Parathyroid adenoma (tissue), 2 donors: ENCODE measurements around the gene CAPN6.
A peak's percentile ranks its signal among the peaks of the same experiment; 100 is the strongest.

Experiments
- H2AFZ ChIP-seq: fragments of 300-600 bp; sonication (generic); one replicate; pipeline ENCODE4 v1.7.0; 2017; ENCODE audit warnings: antibody characterized with exemption, mild to moderate bottlenecking
- H3K27ac ChIP-seq: fragments of 300-600 bp; sonication (generic); one replicate; pipeline ENCODE4 v1.7.0; 2017
- H3K27me3 ChIP-seq: fragments of 300-600 bp; sonication (generic); one replicate; pipeline ENCODE4 v1.7.0; 2017; ENCODE audit warnings: low read length; ENCODE audit not compliant: control insufficient read depth, insufficient read depth
- H3K36me3 ChIP-seq: fragments of 300-600 bp; sonication (generic); one replicate; pipeline ENCODE4 v1.7.0; 2017; ENCODE audit warnings: low read length; ENCODE audit not compliant: control insufficient read depth, insufficient read depth
- H3K4me1 ChIP-seq: fragments of 300-600 bp; sonication (generic); one replicate; pipeline ENCODE4 v1.7.0; 2017; ENCODE audit warnings: control low read depth
- H3K4me2 ChIP-seq: fragments of 300-600 bp; sonication (generic); one replicate; pipeline ENCODE4 v1.7.0; 2017; ENCODE audit warnings: low read length
- H3K4me3 ChIP-seq: fragments of 300-600 bp; sonication (generic); one replicate; pipeline ENCODE4 v1.7.0; 2017; ENCODE audit warnings: low read depth, low read length
- H3K79me2 ChIP-seq: fragments of 300-600 bp; sonication (generic); one replicate; pipeline ENCODE4 v1.7.0; 2017; ENCODE audit warnings: control low read depth
- H3K9ac ChIP-seq: fragments of 300-600 bp; sonication (generic); one replicate; pipeline ENCODE4 v1.7.0; 2017; ENCODE audit warnings: mild to moderate bottlenecking
- H3K9me3 ChIP-seq: fragments of 300-600 bp; sonication (generic); one replicate; pipeline ENCODE4 v1.7.0; 2017; ENCODE audit warnings: low read length; ENCODE audit not compliant: control insufficient read depth
- TF ChIP-seq, protein P1 (sequence below): fragments of 300-600 bp; sonication (generic); IDR thresholded peaks from one replicate; pipeline ENCODE4 v1.7.0; 2017; ENCODE audit warnings: antibody characterized with exemption, mild to moderate bottlenecking
- donor health status: primary hyperparathyroidism.

Gene CAPN6

DNA sequence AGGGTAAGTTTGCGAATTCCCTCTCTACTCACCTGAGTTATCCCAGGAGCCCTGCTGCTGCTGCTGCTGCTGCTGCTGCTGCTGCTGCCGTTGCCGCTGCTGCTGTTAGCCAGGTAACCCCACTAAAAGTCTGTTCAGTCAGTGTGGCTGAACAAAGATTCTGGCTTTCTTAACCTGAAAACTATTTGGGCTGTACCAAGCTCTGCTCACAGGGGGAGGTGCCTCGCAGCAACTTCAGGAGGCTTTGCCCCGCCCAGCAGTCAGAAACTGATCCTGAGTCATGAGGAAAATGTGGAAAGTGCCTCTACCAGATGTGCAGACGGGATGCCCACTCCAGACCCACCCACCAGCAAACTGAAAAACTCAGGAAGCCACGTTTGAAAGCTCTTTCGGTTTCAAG, at the start of gene CAPN6:
Gene CAPN6 (minus strand): TSS at position 145 of the 400 bp plus-strand sequence. CDS start 6,547 bp downstream, outside the sequence.
- TF ChIP-seq, protein P1, sequence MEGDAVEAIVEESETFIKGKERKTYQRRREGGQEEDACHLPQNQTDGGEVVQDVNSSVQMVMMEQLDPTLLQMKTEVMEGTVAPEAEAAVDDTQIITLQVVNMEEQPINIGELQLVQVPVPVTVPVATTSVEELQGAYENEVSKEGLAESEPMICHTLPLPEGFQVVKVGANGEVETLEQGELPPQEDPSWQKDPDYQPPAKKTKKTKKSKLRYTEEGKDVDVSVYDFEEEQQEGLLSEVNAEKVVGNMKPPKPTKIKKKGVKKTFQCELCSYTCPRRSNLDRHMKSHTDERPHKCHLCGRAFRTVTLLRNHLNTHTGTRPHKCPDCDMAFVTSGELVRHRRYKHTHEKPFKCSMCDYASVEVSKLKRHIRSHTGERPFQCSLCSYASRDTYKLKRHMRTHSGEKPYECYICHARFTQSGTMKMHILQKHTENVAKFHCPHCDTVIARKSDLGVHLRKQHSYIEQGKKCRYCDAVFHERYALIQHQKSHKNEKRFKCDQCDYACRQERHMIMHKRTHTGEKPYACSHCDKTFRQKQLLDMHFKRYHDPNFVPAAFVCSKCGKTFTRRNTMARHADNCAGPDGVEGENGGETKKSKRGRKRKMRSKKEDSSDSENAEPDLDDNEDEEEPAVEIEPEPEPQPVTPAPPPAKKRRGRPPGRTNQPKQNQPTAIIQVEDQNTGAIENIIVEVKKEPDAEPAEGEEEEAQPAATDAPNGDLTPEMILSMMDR = no peak
- H3K36me3 ChIP-seq = no peaks in the 10 kb centered on the region
- no peak within 1 kb of the TSS for H3K27ac ChIP-seq
- H3K4me1 ChIP-seq = no peaks in the 10 kb centered on the region
- H2AFZ ChIP-seq = peak within 1 kb of the TSS; percentile 17
- no peaks in the 10 kb centered on the region for H3K9me3 ChIP-seq
- no peak within 1 kb of the TSS for H3K4me3 ChIP-seq
- H3K9ac ChIP-seq = no peak within 1 kb of the TSS
- no peaks in the 10 kb centered on the region for H3K27me3 ChIP-seq
- no peak within 1 kb of the TSS for H3K4me2 ChIP-seq
- no peaks in the 10 kb centered on the region for H3K79me2 ChIP-seq

DNA sequence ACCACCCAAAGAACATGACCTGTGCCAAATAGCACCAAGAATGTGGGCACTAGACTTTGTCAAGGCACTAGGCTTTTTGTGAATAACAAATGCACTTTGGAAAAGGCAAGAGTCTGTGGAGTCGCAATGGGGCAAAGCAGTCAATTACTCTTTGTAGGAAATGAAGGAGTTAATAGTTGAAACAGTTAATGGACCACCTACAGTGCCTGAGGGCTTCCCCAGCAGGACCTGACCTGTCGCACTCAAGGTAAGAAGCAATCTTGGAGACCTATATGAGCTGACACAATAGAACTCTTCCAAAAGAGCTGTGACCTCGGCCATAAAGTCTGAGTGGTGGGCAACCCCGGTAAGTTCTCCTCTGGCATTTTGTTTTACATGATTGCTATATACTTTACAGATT, 49.2 kb upstream of the CAPN6 start:
- no peak overlapping the region for H3K9ac ChIP-seq
- no peaks in the 10 kb centered on the region for H3K79me2 ChIP-seq
- no peak overlapping the region for H3K27ac ChIP-seq
- H2AFZ ChIP-seq = no peak overlapping the region
- H3K9me3 ChIP-seq = no peaks in the 10 kb centered on the region
- no peaks in the 10 kb centered on the region for H3K27me3 ChIP-seq
- no peak overlapping the region for H3K4me3 ChIP-seq
- TF ChIP-seq, protein P1 = no peak
- H3K4me1 ChIP-seq = no peaks in the 10 kb centered on the region
- no peaks in the 10 kb centered on the region for H3K36me3 ChIP-seq
- H3K4me2 ChIP-seq = no peak overlapping the region

DNA sequence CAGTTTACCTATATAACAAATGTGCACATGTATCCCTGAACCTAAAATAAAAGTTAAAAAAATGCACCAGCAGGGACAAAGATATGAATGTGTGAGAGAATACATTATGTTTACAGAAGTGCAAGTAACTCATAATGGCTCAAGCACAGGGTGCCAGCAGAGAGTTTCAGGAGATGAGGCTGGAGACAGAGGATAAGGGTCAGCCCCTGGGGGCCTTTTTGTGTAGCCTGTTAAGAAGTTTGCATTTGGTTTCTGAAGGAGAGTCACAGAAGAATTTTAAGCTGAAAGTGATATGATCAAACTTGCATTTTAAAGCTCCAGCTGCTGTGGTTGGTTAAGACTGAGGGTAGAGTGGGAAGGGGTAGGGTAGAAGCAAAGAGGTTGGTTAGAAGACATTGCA, 48.6 kb upstream of the CAPN6 start:
- H3K27me3 ChIP-seq = no peaks in the 10 kb centered on the region
- H3K4me3 ChIP-seq = no peak overlapping the region
- H3K9ac ChIP-seq = no peak overlapping the region
- H3K4me2 ChIP-seq = no peak overlapping the region
- no peaks in the 10 kb centered on the region for H3K9me3 ChIP-seq
- H3K36me3 ChIP-seq = no peaks in the 10 kb centered on the region
- H3K4me1 ChIP-seq = no peaks in the 10 kb centered on the region
- no peaks in the 10 kb centered on the region for H3K79me2 ChIP-seq
- no peak overlapping the region for H3K27ac ChIP-seq
- TF ChIP-seq, protein P1 = no peak
- H2AFZ ChIP-seq = no peak overlapping the region

DNA sequence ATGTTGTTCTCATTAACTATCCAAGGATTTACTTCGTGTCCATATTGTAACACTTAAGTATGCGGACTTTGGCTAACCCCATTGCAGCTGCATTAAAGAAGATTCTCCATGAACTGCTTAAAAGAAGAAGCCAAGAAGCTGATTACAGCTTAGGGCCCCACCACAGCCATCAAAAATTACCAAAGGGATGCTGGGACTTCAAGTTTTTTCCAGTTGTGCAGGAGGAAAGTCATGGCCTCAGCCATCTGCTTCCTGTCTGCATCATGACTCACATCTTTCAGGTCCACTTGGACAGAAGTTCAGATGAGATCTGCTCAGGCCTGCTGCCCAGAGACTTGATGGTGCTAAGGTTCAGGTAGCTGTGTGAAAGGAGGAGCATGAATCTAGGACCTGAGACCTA, 38.8 kb upstream of the CAPN6 start:
- no peaks in the 10 kb centered on the region for H3K79me2 ChIP-seq
- H3K4me3 ChIP-seq = no peak overlapping the region
- H3K4me2 ChIP-seq = no peak overlapping the region
- H3K9ac ChIP-seq = no peak overlapping the region
- no peak overlapping the region for H2AFZ ChIP-seq
- H3K36me3 ChIP-seq = no peaks in the 10 kb centered on the region
- TF ChIP-seq, protein P1 = no peak
- no peaks in the 10 kb centered on the region for H3K9me3 ChIP-seq
- H3K4me1 ChIP-seq = no peaks in the 10 kb centered on the region
- H3K27ac ChIP-seq = no peak overlapping the region
- no peaks in the 10 kb centered on the region for H3K27me3 ChIP-seq

DNA sequence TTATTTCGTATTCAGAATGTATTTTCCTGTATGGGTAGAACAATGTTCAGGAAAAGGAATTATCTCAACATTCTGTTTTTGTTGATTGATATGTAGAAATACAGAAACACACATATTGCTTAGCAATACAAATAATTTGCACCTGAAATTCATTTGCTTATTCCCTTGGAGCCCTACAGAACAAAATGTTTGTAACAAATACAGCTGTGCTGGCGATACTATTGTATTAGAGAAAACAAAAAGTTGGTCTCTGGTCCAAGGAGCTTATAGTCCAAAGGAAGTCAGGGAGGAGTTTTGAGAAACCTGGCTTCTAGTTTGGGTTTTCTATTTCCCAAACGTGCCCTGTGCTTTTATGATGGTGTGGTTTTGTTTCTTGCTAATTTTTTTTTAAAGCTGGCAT, 37.8 kb upstream of the CAPN6 start:
- Histone ChIP-seq H3K9ac (no peak overlapping the region), H3K9me3 (no peaks in the 10 kb centered on the region), H3K36me3 (no peaks in the 10 kb centered on the region), H3K4me2 (no peak overlapping the region), H3K4me1 (no peaks in the 10 kb centered on the region), H2AFZ (no peak overlapping the region), H3K27ac (no peak overlapping the region), H3K79me2 (no peaks in the 10 kb centered on the region), H3K4me3 (no peak overlapping the region), H3K27me3 (no peaks in the 10 kb centered on the region)
- TF ChIP-seq, protein P1 = no peak
